K562 (cell line): ENCODE results near the gene TRRAP. TPM values are rescaled to one million over a fixed set of nuclear protein-coding genes. Genes with fewer than 3 reads are reported as not detected.

ENCODE experiments used
- ATAC-seq: fragments of 200-7000 bp; cut with Tn5 transposase; 3 replicates; pipeline ENCODE4 v1.9.1; 2020; ENCODE audit warnings: moderate library complexity
- BruUV-seq: library from RNA; stranded (reverse); fragments of 400-500 nt; replicated peaks from 2 replicates; lab custom pipeline; 2021; lab: Mats Ljungman, UMichigan
- CTCF ChIA-PET: fragments of 300-600 bp; formaldehyde crosslinking; extraction: SDS; loops from one replicate; lab custom pipeline; 2021; ENCODE audit warnings: low intra/inter-chr PET ratio; lab: Yijun Ruan, JAX
- POLR2A ChIA-PET: fragments of 300-600, 350-650 bp; sonication (Branson Sonifier 250); formaldehyde crosslinking; extraction: SDS; loops from one replicate; lab custom pipeline; 2021; ENCODE audit warnings: antibody characterized with exemption, inconsistent platforms; lab: Yijun Ruan, JAX
- DNase-seq, 4 experiments: peaks; one replicate each; pipeline versions ENCODE4 v3.0.0 to v3.0.0-alpha.2; 2011 to 2018; ENCODE audit warnings: low spot score in 3 of 4, mixed read lengths in 3 of 4; ENCODE audit errors: extremely low read depth in 1 of 4
- FAIRE-seq: peaks from 2 replicates; lab custom pipeline; 2011; peaks lifted over from hg19 to GRCh38; lab: Jason Lieb, UNC
- H2AFZ ChIP-seq: 2 replicates; pipeline ENCODE4 v1.6.0; 2011; ENCODE audit warnings: low read depth, low read length, control low read depth, inconsistent platforms
- H3K27ac ChIP-seq: fragments of 200-600 bp; 3 replicates; pipeline ENCODE4 v1.8.0; 2011; ENCODE audit warnings: low read depth, mild to moderate bottlenecking, control low read depth, inconsistent platforms, low read length, moderate library complexity, mixed read lengths; ENCODE audit errors: extremely low read depth
- H3K27me3 ChIP-seq, 2 experiments: fragments of 300-600 bp in 1 of 2; 2 replicates in 1 of 2; 3 replicates in 1 of 2; pipeline versions ENCODE4 v1.6.0 to v1.8.0; 2011; ENCODE audit warnings: inconsistent platforms in 2 of 2, low read length in 2 of 2, mild to moderate bottlenecking in 1 of 2, mixed read lengths in 1 of 2, moderate library complexity in 1 of 2; ENCODE audit not compliant: control insufficient read depth in 2 of 2, insufficient read depth in 2 of 2
- H3K36me3 ChIP-seq: fragments of 300-600 bp; 3 replicates; pipeline ENCODE4 v1.8.0; 2011; ENCODE audit warnings: mild to moderate bottlenecking, low read length, inconsistent platforms; ENCODE audit not compliant: control insufficient read depth, insufficient read depth
- H3K4me1 ChIP-seq, 2 experiments: fragments of 200-600 bp in 1 of 2; replicated peaks in 1 of 2; 2 replicates in 1 of 2; 3 replicates in 1 of 2; pipeline versions ENCODE4 v1.5.1 to v1.8.0; 2011; ENCODE audit warnings: inconsistent platforms in 2 of 2, low read length in 2 of 2, mild to moderate bottlenecking in 1 of 2, mixed read lengths in 1 of 2, moderate library complexity in 1 of 2; ENCODE audit not compliant: control insufficient read depth in 2 of 2, insufficient read depth in 2 of 2
- H3K4me2 ChIP-seq: 2 replicates; pipeline ENCODE4 v1.6.1; 2011; ENCODE audit warnings: low read length, control low read depth, inconsistent platforms, mixed read lengths; ENCODE audit not compliant: insufficient read depth
- H3K4me3 ChIP-seq: fragments of 200-600 bp; sonication (generic), shearing (Covaris generic); 2 replicates; pipeline ENCODE4 v1.5.1; 2016; ENCODE audit warnings: control low read depth, inconsistent platforms
- H3K79me2 ChIP-seq: fragments of 200-600 bp; 3 replicates; pipeline ENCODE4 v1.8.0; 2011; ENCODE audit warnings: low read length, inconsistent platforms; ENCODE audit not compliant: control insufficient read depth, insufficient read depth
- H3K9ac ChIP-seq, 2 experiments: 2 replicates each; pipeline versions ENCODE4 v1.6.0 to v1.6.1; 2011; ENCODE audit warnings: low read depth in 2 of 2, low read length in 2 of 2, control low read depth in 1 of 2, inconsistent platforms in 1 of 2, mild to moderate bottlenecking in 1 of 2, mixed read lengths in 1 of 2; ENCODE audit not compliant: insufficient read depth in 1 of 2
- H3K9me1 ChIP-seq: one replicate; pipeline ENCODE4 v1.6.0; 2011; ENCODE audit warnings: inconsistent platforms, mild to moderate bottlenecking, low read length, moderate library complexity; ENCODE audit not compliant: control insufficient read depth, insufficient read depth
- H3K9me3 ChIP-seq: replicated peaks from 2 replicates; pipeline ENCODE4 v1.5.1; 2011; ENCODE audit warnings: low read depth, low read length, inconsistent platforms; ENCODE audit not compliant: control insufficient read depth, insufficient read depth
- H4K20me1 ChIP-seq: replicated peaks from 2 replicates; pipeline ENCODE4 v1.6.1; 2011; ENCODE audit warnings: low read length, inconsistent platforms, mixed read lengths; ENCODE audit not compliant: control insufficient read depth, insufficient read depth
- BCL6 ChIP-seq: fragments of 250-450 bp; sonication (Bioruptor Pico); IDR thresholded peaks from 2 replicates; pipeline ENCODE4 v1.4.0; 2020
- CBFA2T3 ChIP-seq: fragments of 450-650 bp; IDR thresholded peaks from 2 replicates; pipeline ENCODE4 v1.6.1; 2017
- HDGF ChIP-seq: fragments of 450-650 bp; IDR thresholded peaks from 2 replicates; pipeline ENCODE4 v1.6.1; 2016
- MEF2D ChIP-seq: conservative IDR thresholded peaks from 2 replicates; pipeline ENCODE4 v1.6.1; 2016; ENCODE audit warnings: low read depth, missing genetic modification characterization, missing compliant biosample characterization
- MYC ChIP-seq, 2 experiments: fragments of 250-450 bp in 1 of 2; sonication (Bioruptor Pico) in 1 of 2; IDR thresholded peaks; 2 replicates each; pipeline versions ENCODE4 v1.5.1 to v1.6.1; 2012 to 2021; ENCODE audit warnings: low read depth in 2 of 2, borderline replicate concordance in 1 of 2, improper control_type of control experiment in 1 of 2, low read length in 1 of 2, mild to moderate bottlenecking in 1 of 2, moderate library complexity in 1 of 2
- RB1 ChIP-seq: fragments of 450-650 bp; IDR thresholded peaks from 2 replicates; pipeline ENCODE4 v1.6.1; 2017; ENCODE audit warnings: low read depth, mild to moderate bottlenecking
- SMC3 ChIP-seq: conservative IDR thresholded peaks from 2 replicates; pipeline ENCODE4 v1.6.1; 2011; ENCODE audit warnings: low read depth, low read length, improper control_type of control experiment; ENCODE audit not compliant: insufficient read depth
- ZNF584 ChIP-seq: fragments of 200-800 bp; sonication (Bioruptor generic); IDR thresholded peaks from 2 replicates; pipeline ENCODE4 v1.6.1; 2016; ENCODE audit warnings: low read depth, mild to moderate bottlenecking, missing genetic modification characterization, missing compliant biosample characterization
- WGBS: fragments of 100-300 bp; shearing (Covaris generic); methylation state at CpG from one replicate; pipeline ENCODE4 v1.1.6; 2016; ENCODE audit warnings: low coverage, mixed read lengths; ENCODE audit not compliant: insufficient coverage; ENCODE audit errors: missing lambda C conversion rate; 5-methylcytosine and 5-hydroxymethylcytosine counted together
- in situ Hi-C: fragments of 300-500 bp; cut with MboI; formaldehyde crosslinking; loops from 4 replicates; pipeline ENCODE4 v1.15.0; 2018; ENCODE audit warnings: inconsistent platforms, mixed read lengths
- intact Hi-C: fragments of 100-400 bp; cut with micrococcal nuclease; formaldehyde crosslinking; loops from 2 replicates; pipeline ENCODE4 v1.14.2; 2022
- polyA plus RNA-seq, 8 experiments: library from polyadenylated mRNA; depleted of rRNA in 4 of 8; stranded (reverse) in 5 of 8; unstranded in 3 of 8; fragments of >200 nt; fragmentation: Nextera tagmentation in 2 of 8; fragmentation: Illumina TruSeq in 1 of 8; extraction: Ambion mirVana in 2 of 8; extraction: Trizol in 1 of 8; gene quantifications; 2 replicates each; pipeline versions ENCODE4 v1.2.1 to v1.2.3, GENCODE V29; 2011 to 2014; ENCODE audit warnings: inconsistent platforms in 1 of 8, missing spikeins in 1 of 8
- total RNA-seq, 7 experiments: library from RNA; depleted of rRNA in 6 of 7; stranded (reverse); fragments of >200 nt in 6 of 7; fragmentation: Illumina TruSeq in 2 of 7; extraction: Trizol in 2 of 7; gene quantifications; 2 replicates each; pipeline versions ENCODE4 v1.2.1 to v1.2.3, GENCODE V29; 2011 to 2021; ENCODE audit warnings: low replicate concordance in 1 of 7
- TF ChIP-seq, protein P1 (sequence below), 2 experiments: fragments of 450-650 bp; formaldehyde crosslinking in 1 of 2; IDR thresholded peaks; 2 replicates each; pipeline versions ENCODE4 v1.4.0 to v1.6.1; 2014 to 2020; ENCODE audit warnings: mild to moderate bottlenecking in 2 of 2, borderline replicate concordance in 1 of 2, low read depth in 1 of 2
- TF ChIP-seq, protein P2 (sequence below): fragments of 450-650 bp; formaldehyde crosslinking; IDR thresholded peaks from 2 replicates; pipeline ENCODE4 v1.4.0; 2020; ENCODE audit warnings: mild to moderate bottlenecking, moderate library complexity

The TRRAP gene
- total and polyA plus RNA-seq, 9 of the 15 experiments (the other 6 are each of a cell fraction or from before 2014, with no cell fraction given), result 1.3 to 47.2 (median 9.7) TPM

DNA sequence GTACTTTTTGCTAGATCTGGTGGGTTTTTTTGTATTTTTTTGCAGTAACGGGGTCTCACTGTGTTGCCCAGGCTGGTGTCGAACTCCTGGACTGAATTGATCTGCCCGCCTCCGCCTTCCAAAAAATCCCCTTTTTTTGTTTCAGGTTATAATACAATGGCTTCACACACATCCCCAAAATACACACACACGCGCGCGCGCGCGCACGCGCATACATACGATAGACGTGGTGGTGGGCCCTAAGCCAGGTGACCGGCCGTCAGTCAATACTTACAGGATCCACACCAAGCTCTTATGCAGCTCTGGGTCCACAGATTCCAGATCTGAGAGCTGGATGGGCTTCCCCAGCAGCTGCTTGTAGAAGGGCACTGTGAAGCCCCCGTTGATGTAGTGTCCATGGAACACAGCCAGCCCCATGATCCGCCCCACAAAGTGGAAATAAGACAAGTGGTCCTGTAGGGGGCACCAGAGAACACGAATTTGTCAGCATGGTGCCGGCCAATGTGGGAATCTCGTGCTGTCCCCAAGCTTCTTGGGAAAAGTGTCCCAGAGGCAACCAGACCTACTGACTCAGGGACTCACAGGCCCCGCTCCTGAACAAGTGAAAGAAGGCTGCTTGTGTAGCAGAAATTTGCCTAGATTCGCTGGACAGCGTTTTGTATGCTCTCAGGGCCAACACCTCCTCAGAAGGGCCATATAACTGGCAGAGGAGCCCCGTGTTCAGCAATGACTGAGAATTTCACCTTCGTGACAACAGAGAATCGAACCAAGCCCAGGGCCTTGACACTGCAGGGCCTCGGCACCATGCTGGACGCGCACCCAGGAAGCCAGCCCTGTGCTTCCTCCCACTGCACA, 162.0 kb downstream of the TRRAP start:
- BruUV-seq, result no TSS peak
- no peaks in the 10 kb centered on the region; a peak in 3 of 5 replicates for H3K4me1 ChIP-seq
- H4K20me1 ChIP-seq, result peaks cover 10% of the 10 kb centered on the region; the same call in 1 of the 2 replicates
- H3K4me2 ChIP-seq, result no peak overlapping the region
- no peak overlapping the region for H3K4me3 ChIP-seq
- intact Hi-C loops, result loop anchor here (1.0 to 5.0 kb wide), 3 partner anchors 102 to 273 kb away; partner anchors contain the start of genes MYH16 and SMURF1
- DNase-seq (peak; percentile 87 to 89 (median 88)), ATAC-seq (peak; percentile 95), FAIRE-seq (peak; percentile 86)
- CTCF ChIA-PET, result interaction anchor here (0.6 to 3.2 kb wide), 3 partner anchors 230 to 297 kb away, joined by 3 to 56 read pairs (median 6); no protein-coding TSS in a partner anchor
- H3K79me2 ChIP-seq, result no peaks in the 10 kb centered on the region
- H3K27ac ChIP-seq, result no peak overlapping the region
- POLR2A ChIA-PET, result no interaction called here
- peaks cover 3% of the 10 kb centered on the region for H3K9me1 ChIP-seq
- H3K9ac ChIP-seq, result 0 out of 4 replicates have a peak overlapping the region, but pooled peaks of 1 of the 2 experiments have one; percentile 39
- 77% methylated on average over 31 of the region's 31 CpGs for WGBS
- in situ Hi-C loops, result loop anchor here (5.0 kb wide), 1 partner anchor 277 kb away; no protein-coding TSS in a partner anchor
- no peaks in the 10 kb centered on the region for H3K27me3 ChIP-seq
- H2AFZ ChIP-seq, result no peak overlapping the region
- H3K36me3 ChIP-seq, result peaks cover 90% of the 10 kb centered on the region
- H3K9me3 ChIP-seq, result no peaks in the 10 kb centered on the region
- TF ChIP-seq CBFA2T3 (no peak), RB1 (peak; percentile 58; the same call in 1 of the 2 replicates), SMC3 (peak; percentile 80), MEF2D (tag) (no peak), BCL6 (CRISPR knock-in tag) (no peak), MYC (IDR thresholded peaks at IDR 0.05; ENCODE audit: low read depth, low read length) (0 out of 2 replicates have a peak, but pooled peaks have one; percentile 54), MYC (CRISPR knock-in tag; IDR thresholded peaks at IDR 0.05; ENCODE audit: borderline replicate concordance, low read depth) (0 out of 2 replicates have a peak, but pooled peaks have one; percentile 62), HDGF (0 out of 2 replicates have a peak, but pooled peaks have one; percentile 30), ZNF584 (no peak)
- TF ChIP-seq, protein P1, sequence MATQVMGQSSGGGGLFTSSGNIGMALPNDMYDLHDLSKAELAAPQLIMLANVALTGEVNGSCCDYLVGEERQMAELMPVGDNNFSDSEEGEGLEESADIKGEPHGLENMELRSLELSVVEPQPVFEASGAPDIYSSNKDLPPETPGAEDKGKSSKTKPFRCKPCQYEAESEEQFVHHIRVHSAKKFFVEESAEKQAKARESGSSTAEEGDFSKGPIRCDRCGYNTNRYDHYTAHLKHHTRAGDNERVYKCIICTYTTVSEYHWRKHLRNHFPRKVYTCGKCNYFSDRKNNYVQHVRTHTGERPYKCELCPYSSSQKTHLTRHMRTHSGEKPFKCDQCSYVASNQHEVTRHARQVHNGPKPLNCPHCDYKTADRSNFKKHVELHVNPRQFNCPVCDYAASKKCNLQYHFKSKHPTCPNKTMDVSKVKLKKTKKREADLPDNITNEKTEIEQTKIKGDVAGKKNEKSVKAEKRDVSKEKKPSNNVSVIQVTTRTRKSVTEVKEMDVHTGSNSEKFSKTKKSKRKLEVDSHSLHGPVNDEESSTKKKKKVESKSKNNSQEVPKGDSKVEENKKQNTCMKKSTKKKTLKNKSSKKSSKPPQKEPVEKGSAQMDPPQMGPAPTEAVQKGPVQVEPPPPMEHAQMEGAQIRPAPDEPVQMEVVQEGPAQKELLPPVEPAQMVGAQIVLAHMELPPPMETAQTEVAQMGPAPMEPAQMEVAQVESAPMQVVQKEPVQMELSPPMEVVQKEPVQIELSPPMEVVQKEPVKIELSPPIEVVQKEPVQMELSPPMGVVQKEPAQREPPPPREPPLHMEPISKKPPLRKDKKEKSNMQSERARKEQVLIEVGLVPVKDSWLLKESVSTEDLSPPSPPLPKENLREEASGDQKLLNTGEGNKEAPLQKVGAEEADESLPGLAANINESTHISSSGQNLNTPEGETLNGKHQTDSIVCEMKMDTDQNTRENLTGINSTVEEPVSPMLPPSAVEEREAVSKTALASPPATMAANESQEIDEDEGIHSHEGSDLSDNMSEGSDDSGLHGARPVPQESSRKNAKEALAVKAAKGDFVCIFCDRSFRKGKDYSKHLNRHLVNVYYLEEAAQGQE (IDR thresholded peaks at IDR 0.05; ENCODE audit: borderline replicate concordance), result peak; percentile 90
- TF ChIP-seq, protein P1 (CRISPR knock-in tag; IDR thresholded peaks at IDR 0.05; ENCODE audit: low read depth), result no peak
- TF ChIP-seq, protein P2, sequence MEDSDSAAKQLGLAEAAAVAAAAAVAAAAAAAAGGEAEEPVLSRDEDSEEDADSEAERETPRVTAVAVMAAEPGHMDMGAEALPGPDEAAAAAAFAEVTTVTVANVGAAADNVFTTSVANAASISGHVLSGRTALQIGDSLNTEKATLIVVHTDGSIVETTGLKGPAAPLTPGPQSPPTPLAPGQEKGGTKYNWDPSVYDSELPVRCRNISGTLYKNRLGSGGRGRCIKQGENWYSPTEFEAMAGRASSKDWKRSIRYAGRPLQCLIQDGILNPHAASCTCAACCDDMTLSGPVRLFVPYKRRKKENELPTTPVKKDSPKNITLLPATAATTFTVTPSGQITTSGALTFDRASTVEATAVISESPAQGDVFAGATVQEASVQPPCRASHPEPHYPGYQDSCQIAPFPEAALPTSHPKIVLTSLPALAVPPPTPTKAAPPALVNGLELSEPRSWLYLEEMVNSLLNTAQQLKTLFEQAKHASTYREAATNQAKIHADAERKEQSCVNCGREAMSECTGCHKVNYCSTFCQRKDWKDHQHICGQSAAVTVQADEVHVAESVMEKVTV (CRISPR knock-in tag), result peak; percentile 82
